Calu3 (cell line): ENCODE data around the gene DNAJB1. TPM values are rescaled to one million over a fixed set of nuclear protein-coding genes. Genes with fewer than 3 reads are reported as not detected.

Source experiments
- BruUV-seq: library from RNA; stranded (reverse); fragments of 400-500 nt; replicated peaks from 2 replicates; lab custom pipeline; 2021; lab: Mats Ljungman, UMichigan
- CTCF ChIA-PET: fragments of 300-600 bp; sonication (Branson Sonifier 250); formaldehyde crosslinking; loops from one replicate; lab custom pipeline; 2022; ENCODE audit warnings: antibody characterized with exemption; lab: Charles Lee
- DNase-seq: peaks from one replicate; pipeline ENCODE4 v3.0.0; 2022
- H3K27ac Mint-ChIP-seq: one replicate; pipeline ENCODE4 v1.8.0; 2022; ENCODE audit warnings: mixed read lengths; ENCODE audit not compliant: unreplicated experiment
- H3K27me3 Mint-ChIP-seq: one replicate; pipeline ENCODE4 v1.8.0; 2022; ENCODE audit warnings: mixed read lengths; ENCODE audit not compliant: unreplicated experiment
- H3K36me3 Mint-ChIP-seq: one replicate; pipeline ENCODE4 v1.8.0; 2022; ENCODE audit warnings: mild to moderate bottlenecking, moderate library complexity, mixed read lengths; ENCODE audit not compliant: insufficient read depth, unreplicated experiment
- H3K4me1 Mint-ChIP-seq: one replicate; pipeline ENCODE4 v1.8.0; 2022; ENCODE audit warnings: mild to moderate bottlenecking, low read depth, mixed read lengths; ENCODE audit not compliant: unreplicated experiment
- H3K4me3 Mint-ChIP-seq: one replicate; pipeline ENCODE4 v1.8.0; 2022; ENCODE audit warnings: mild to moderate bottlenecking, low read depth, moderate library complexity, mixed read lengths; ENCODE audit not compliant: unreplicated experiment
- H3K9me3 Mint-ChIP-seq: one replicate; pipeline ENCODE4 v1.8.0; 2022; ENCODE audit warnings: low read depth, mixed read lengths; ENCODE audit not compliant: unreplicated experiment
- intact Hi-C: fragments of 100-400 bp; cut with micrococcal nuclease; formaldehyde crosslinking; loops from one replicate; pipeline ENCODE4 v1.10.0; 2022; ENCODE audit not compliant: unreplicated experiment
- total RNA-seq: library from RNA; stranded (reverse); gene quantifications from 2 replicates; pipeline ENCODE4 v1.2.3, GENCODE V29; 2022
- TF ChIP-seq, protein P1 (sequence below): fragments of 200-600 bp; IDR thresholded peaks from one replicate; pipeline ENCODE4 v1.8.0; 2022; ENCODE audit warnings: antibody characterized with exemption; ENCODE audit not compliant: unreplicated experiment

DNAJB1 gene
- total RNA-seq, 1 experiment from 2014 or later: 159 TPM

DNA sequence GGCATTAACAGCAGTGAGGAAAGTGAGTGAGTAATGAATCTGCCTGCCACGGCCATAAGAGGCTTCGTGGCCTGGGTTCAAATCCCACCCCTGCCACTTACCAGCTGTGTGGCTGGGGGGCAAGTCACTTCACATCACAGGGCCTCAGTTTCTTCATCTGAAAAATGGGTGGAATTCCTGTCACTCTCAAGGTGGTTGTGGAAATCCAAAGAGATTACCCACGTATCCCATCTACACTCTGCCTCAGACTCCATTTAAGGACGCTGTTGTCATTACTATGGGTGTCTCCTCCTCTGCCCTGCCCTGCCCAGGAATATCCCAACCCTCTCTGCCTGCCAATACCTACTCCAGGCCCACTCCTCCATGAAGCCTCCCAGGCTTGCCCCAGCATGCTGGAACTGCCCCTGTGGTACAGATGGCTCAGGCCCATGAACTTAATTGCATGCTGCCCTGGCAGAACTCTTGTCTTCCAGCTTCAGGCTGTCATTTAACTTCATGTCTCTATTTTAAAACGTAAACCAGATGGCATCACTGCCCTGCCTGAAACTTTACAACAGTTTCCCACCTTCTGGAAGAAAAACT lies 25.4 kb downstream of the DNAJB1 start:
- H3K9me3 Mint-ChIP-seq: no peaks in the 10 kb centered on the region
- no TSS peak for BruUV-seq
- H3K27ac Mint-ChIP-seq: no peak overlapping the region
- H3K27me3 Mint-ChIP-seq: no peaks in the 10 kb centered on the region
- peaks cover 83% of the 10 kb centered on the region for H3K36me3 Mint-ChIP-seq
- intact Hi-C loops: no loop called here
- TF ChIP-seq, protein P1, sequence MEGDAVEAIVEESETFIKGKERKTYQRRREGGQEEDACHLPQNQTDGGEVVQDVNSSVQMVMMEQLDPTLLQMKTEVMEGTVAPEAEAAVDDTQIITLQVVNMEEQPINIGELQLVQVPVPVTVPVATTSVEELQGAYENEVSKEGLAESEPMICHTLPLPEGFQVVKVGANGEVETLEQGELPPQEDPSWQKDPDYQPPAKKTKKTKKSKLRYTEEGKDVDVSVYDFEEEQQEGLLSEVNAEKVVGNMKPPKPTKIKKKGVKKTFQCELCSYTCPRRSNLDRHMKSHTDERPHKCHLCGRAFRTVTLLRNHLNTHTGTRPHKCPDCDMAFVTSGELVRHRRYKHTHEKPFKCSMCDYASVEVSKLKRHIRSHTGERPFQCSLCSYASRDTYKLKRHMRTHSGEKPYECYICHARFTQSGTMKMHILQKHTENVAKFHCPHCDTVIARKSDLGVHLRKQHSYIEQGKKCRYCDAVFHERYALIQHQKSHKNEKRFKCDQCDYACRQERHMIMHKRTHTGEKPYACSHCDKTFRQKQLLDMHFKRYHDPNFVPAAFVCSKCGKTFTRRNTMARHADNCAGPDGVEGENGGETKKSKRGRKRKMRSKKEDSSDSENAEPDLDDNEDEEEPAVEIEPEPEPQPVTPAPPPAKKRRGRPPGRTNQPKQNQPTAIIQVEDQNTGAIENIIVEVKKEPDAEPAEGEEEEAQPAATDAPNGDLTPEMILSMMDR: no peak
- peak overlapping the region; percentile 32 for H3K4me3 Mint-ChIP-seq
- CTCF ChIA-PET: no interaction called here
- no peak for DNase-seq
- peaks cover 18% of the 10 kb centered on the region for H3K4me1 Mint-ChIP-seq

DNA sequence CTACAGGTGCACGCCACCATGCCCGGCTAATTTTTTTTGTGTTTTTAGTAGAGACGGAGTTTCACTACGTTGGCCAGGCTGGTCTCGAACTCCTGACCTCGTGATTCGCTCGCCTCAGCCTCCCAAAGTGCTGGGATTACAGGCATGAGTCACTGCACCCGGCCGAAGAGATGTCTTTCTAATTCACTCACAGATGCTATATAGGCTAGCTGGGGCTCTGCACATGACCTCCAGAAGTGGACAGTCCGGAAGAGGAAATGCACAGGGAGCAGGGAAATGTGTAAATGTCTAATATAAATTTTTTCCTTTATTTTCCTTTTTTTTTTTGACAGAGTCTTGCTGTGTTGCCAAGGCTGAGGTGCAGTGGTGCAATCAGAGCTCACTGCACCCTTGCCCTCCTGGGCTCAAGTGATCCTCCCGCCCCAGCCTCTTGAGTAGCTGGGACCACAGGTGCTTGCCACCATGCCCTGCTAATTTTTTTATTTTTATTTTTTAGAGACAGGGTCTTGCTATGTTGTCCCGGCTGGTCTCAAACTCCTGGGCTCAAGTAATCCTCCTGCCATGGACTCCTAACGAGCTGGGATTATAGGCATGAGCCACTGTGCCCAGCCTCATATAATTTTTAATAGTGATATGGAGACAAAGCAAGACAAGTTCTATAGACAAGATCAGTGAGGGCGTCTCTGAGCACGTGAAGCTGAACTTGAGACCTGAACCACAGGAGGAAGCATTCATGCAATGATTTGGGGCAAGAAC lies 30.6 kb downstream of the DNAJB1 start:
- Mint-ChIP-seq H3K36me3 (peaks cover 74% of the 10 kb centered on the region), H3K4me3 (no peak overlapping the region), H3K9me3 (no peaks in the 10 kb centered on the region), H3K27me3 (no peaks in the 10 kb centered on the region), H3K27ac (no peak overlapping the region), H3K4me1 (peaks cover 1% of the 10 kb centered on the region)
- CTCF ChIA-PET: interaction anchor here (0.7 kb wide), 1 partner anchor 989 kb away, joined by 3 read pairs; no protein-coding TSS in a partner anchor
- BruUV-seq: no TSS peak
- intact Hi-C loops: no loop called here
- DNase-seq: no peak
- TF ChIP-seq, protein P1: no peak

GRCh38 chr19:14482172-14482941 lies 35.8 kb downstream of the DNAJB1 start:
- Mint-ChIP-seq H3K9me3 (no peaks in the 10 kb centered on the region), H3K4me3 (no peak overlapping the region), H3K36me3 (peaks cover 50% of the 10 kb centered on the region), H3K27ac (no peak overlapping the region), H3K27me3 (no peaks in the 10 kb centered on the region), H3K4me1 (no peaks in the 10 kb centered on the region)
- no TSS peak for BruUV-seq
- intact Hi-C loops: no loop called here
- TF ChIP-seq, protein P1: no peak
- no peak for DNase-seq
- CTCF ChIA-PET: interaction anchor here (0.7 kb wide), 1 partner anchor 14 kb away, joined by 3 read pairs; the partner anchor contains the start of gene GIPC1

DNA sequence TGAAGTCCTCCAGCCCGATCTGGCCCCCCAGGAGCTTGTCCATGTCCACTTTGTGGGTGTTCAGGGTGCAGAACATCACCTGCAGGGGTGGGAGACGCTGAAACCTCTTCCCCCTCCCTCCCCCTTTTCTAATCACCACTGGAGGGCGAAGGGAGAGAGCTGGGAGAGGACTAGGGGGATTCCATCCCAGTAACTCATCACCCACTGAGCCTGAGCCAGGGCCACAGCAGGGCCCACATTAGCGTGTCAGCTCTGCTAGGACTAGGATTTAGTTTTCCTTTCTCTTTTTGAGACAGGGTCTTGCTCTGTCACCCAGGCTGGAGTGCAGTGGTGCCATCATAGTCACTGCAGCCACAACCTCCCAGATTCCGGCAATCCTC lies 37.5 kb downstream of the DNAJB1 start:
- CTCF ChIA-PET: no interaction called here

More for the DNA sequence above, 37.5 kb downstream of the DNAJB1 start:
- H3K9me3 Mint-ChIP-seq: no peaks in the 10 kb centered on the region
- TF ChIP-seq, protein P1: no peak
- peaks cover 13% of the 10 kb centered on the region for H3K4me1 Mint-ChIP-seq
- H3K36me3 Mint-ChIP-seq: peaks cover 49% of the 10 kb centered on the region
- intact Hi-C loops: no loop called here
- no TSS peak for BruUV-seq
- no peak for DNase-seq
- no peaks in the 10 kb centered on the region for H3K27me3 Mint-ChIP-seq
- no peak overlapping the region for H3K27ac Mint-ChIP-seq
- no peak overlapping the region for H3K4me3 Mint-ChIP-seq
